Heart right ventricle (tissue), 16 donors: ENCODE data around the gene NT5DC4. TPM values are rescaled to one million over a fixed set of nuclear protein-coding genes. Genes with fewer than 3 reads are reported as not detected.
A peak's percentile ranks its signal among the peaks of the same experiment; 100 is the strongest.

ENCODE experiments used
- ATAC-seq, 8 donors: fragments of 200-7000 bp; cut with Tn5 transposase; one replicate each; pipeline ENCODE4 v1.9.1; 2020; ENCODE audit warnings: mild to moderate bottlenecking in 8 of 8, moderate library complexity in 8 of 8, moderate number of reproducible peaks in 1 of 8
- DNase-seq, 2 donors: peaks; one replicate each; pipeline ENCODE4 v3.0.0-alpha.2; 2020
- H3K27ac ChIP-seq, 10 donors: fragments of 200-600 bp; sonication (generic) in 2 of 10; one replicate each; pipeline versions ENCODE4 v1.5.0 to v1.8.0; 2020 to 2022; ENCODE audit warnings: mild to moderate bottlenecking in 3 of 10
- H3K27me3 ChIP-seq, 7 donors: fragments of 200-600 bp; one replicate each; pipeline ENCODE4 v1.8.0; 2021 to 2022; ENCODE audit warnings: mild to moderate bottlenecking in 2 of 7
- H3K36me3 ChIP-seq, 9 donors: fragments of 200-600 bp; sonication (generic) in 1 of 9; one replicate each; pipeline versions ENCODE4 v1.5.0 to v1.8.0; 2020 to 2022; ENCODE audit warnings: mild to moderate bottlenecking in 2 of 9
- H3K4me1 ChIP-seq, 9 donors: fragments of 200-600 bp; sonication (generic) in 1 of 9; one replicate each; pipeline versions ENCODE4 v1.5.0 to v1.8.0; 2020 to 2022; ENCODE audit warnings: mild to moderate bottlenecking in 4 of 9
- H3K4me3 ChIP-seq, 10 donors: fragments of 200-600 bp; sonication (generic) in 2 of 10; one replicate each; pipeline versions ENCODE4 v1.5.0 to v1.8.0; 2020 to 2022; ENCODE audit warnings: mild to moderate bottlenecking in 7 of 10, moderate library complexity in 2 of 10
- H3K9me3 ChIP-seq, 11 donors: fragments of 200-600 bp in 10 of 11; sonication (generic) in 2 of 11; one replicate each; pipeline versions ENCODE4 v1.5.0 to v1.8.0; 2013 to 2022; ENCODE audit warnings: mild to moderate bottlenecking in 2 of 11, control low read depth in 1 of 11, moderate library complexity in 1 of 11
- whole genome bisulfite sequencing, 2 donors: extraction: QIAGEN DNeasy Blood & Tissue Kit; methylation state at CpG; one replicate each; pipeline ENCODE4 v1.1.7; 2013; ENCODE audit warnings: inconsistent platforms in 1 of 2; 5-methylcytosine and 5-hydroxymethylcytosine counted together
- intact Hi-C, 10 donors: fragments of 100-400 bp; cut with DNase I; formaldehyde crosslinking; loops; one replicate each; pipeline versions ENCODE4 v1.11.1 to v1.14.2; 2022
- polyA plus RNA-seq, 2 donors: library from polyadenylated mRNA; stranded (reverse); fragments of 200-250 nt; gene quantifications; one replicate each; pipeline ENCODE4 v1.2.3, GENCODE V29; 2013
- total RNA-seq, 10 donors: library from RNA; stranded (reverse); fragmentation: NEBNext Ultra II Directional in 3 of 10; extraction: Animal tissue kit (Norgen Biotek cat#: 25700) in 3 of 10; gene quantifications; one replicate each; pipeline versions ENCODE4 v1.2.1 to v1.2.4, GENCODE V29; 2021 to 2023
- TF ChIP-seq, protein P1 (sequence below), 9 donors: fragments of 200-600 bp; sonication (generic) in 2 of 9; IDR thresholded peaks; one replicate each; pipeline versions ENCODE4 v1.5.0 to v1.8.0; 2021 to 2022; ENCODE audit warnings: antibody characterized with exemption in 9 of 9, mild to moderate bottlenecking in 5 of 9, moderate library complexity in 1 of 9
- donor health status: Arrhythmogenic right ventricular cardiomyopathy.
- donor health status: ischemic (EF 13 %, LVEDD 7.1; RV severe dilation, severe dysfunction).
- donor health status: healthy with polysubstance abuse.
- donor health status: DM: no; HTN: yes; CAD: no.
- donor health status: DM: no; HTN: no; CAD: no.
- donor health status: ischemic (EF 25% LVEDD 6.9; RV normal size, moderate dysfunction).
- donor health status: ischemic (EF 25% LVEDD 5.7; RV mildly dilated, moderate dysfunction).
- donor health status: healthy.
- donor health status: DM: yes; HTN: yes; CAD: no.
- donor health status: Ischemic cardiomyopathy.
- donor health status: ischemic (EF 35%, LVEDD 5.7; RV mildly dilated, moderate dysfunction).
- donor health status: nonischemic (EF 11% LVEDD 7.7; RV severe dilation, severe dysfunction).
- donor health status: DM: yes; HTN: yes; CAD: no.
- donor health status: PGD.
- donor health status: ischemic (EF 29% LVEDD 5.4; RV normal size, mild dysfunction).
- donor health status: nonischemic (EF 23%, LVEDD 6.1; RV moderate dilation, normal function).

The NT5DC4 gene
- total and polyA plus RNA-seq, 12 donors, result 0.35 TPM; not detected in 11

DNA sequence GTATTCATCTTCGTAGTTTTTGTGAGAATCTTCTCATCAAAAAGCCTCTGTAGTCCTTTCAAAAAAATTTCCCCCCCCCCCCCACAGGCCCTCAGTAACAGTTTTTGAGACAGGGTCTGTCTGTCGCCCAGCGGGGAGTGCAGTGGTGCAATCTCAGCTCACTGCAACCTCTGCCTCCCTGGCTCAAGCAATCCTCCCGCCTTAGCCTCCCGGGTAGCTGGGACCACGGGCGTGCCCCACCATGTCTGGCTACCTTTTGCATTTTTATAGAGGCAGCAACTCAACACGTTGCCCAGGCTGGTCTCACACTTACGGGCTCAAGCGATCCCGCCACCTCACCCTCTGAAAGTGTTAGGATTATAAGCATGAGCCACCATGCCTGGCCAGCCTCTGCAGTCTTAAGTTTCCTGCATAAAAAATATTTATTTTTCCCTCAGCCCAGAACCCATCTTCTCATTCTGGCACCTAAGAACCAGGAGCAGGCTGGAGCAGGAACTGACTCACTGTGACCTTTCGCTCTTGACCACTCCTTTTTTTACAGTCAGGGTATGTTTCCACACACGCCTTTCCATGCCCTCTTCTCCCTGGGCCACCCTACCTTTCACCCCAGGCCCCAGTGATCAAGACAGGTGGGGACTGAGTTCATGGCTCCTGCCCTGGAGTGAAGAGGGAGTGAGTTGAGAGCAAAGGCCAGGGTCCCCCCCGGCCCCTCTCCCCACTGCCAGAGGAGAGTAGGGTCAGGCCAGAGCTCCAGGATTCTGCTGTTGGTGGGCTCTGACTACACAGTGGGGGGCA is 32.5 kb upstream of the NT5DC4 start:
- TF ChIP-seq, protein P1, sequence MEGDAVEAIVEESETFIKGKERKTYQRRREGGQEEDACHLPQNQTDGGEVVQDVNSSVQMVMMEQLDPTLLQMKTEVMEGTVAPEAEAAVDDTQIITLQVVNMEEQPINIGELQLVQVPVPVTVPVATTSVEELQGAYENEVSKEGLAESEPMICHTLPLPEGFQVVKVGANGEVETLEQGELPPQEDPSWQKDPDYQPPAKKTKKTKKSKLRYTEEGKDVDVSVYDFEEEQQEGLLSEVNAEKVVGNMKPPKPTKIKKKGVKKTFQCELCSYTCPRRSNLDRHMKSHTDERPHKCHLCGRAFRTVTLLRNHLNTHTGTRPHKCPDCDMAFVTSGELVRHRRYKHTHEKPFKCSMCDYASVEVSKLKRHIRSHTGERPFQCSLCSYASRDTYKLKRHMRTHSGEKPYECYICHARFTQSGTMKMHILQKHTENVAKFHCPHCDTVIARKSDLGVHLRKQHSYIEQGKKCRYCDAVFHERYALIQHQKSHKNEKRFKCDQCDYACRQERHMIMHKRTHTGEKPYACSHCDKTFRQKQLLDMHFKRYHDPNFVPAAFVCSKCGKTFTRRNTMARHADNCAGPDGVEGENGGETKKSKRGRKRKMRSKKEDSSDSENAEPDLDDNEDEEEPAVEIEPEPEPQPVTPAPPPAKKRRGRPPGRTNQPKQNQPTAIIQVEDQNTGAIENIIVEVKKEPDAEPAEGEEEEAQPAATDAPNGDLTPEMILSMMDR (IDR thresholded peaks at IDR 0.05), result no peak
- WGBS, 2 donors, result 91 to 93% methylated on average over 14 of the region's 14 CpGs
- intact Hi-C loops, result loop anchor here in 2 of 10 donors (5.0 to 10.0 kb wide), 2 partner anchors 41 to 63 kb away; partner anchors contain the start of gene SLC20A1 (in 1 of the 2)

DNA sequence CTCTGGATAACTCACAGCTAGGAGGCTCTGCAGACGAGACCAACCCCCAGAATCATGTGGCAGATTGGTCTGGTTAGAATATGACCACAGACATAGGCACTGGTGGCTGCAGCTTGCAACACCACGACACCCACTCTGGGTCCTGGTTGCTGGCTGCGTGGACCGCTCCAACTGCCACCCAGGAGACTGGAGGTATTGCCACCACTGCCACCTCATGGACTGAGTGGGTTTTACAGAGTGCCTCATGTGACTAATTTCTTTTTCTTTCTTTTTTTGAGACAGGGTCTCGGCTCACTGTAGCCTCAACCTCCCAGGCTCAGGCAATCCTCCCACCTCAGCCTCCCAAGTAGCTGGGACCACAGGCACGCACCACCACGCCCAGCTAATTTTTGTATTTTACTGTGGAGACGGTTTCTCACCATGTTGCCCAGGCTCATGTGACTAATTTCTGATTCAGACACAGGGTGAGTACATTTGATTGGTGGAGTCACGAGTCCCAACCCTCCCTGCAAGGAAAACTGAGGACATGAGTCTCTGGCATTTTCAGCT is 29.9 kb upstream of the NT5DC4 start:
- Histone ChIP-seq H3K27ac (peak overlapping the region in 1 of 10 donors; percentile 79), H3K36me3 (no peaks in the 10 kb centered on the region), H3K4me3 (peak overlapping the region in 1 of 10 donors; percentile 18), H3K27me3 (no peaks in the 10 kb centered on the region), H3K4me1 (peaks cover 0 to 41% (median 0%) of the 10 kb centered on the region in 9 donors), H3K9me3 (no peaks in the 10 kb centered on the region)
- DNase-seq (peak; percentile 47 to 50), ATAC-seq (peak; percentile 68 to 86 (median 78))
- WGBS, 2 donors, result 46 to 51% methylated on average over 9 of the region's 9 CpGs
- TF ChIP-seq, protein P1 (IDR thresholded peaks at IDR 0.05), result peak; percentile 37 to 71 (median 65)
- intact Hi-C loops, result loop anchor here in 8 of 10 donors (1.0 to 10.0 kb wide), 6 partner anchors 64 to 91 kb away; no protein-coding TSS in a partner anchor

More for the DNA sequence above, 32.5 kb upstream of the NT5DC4 start:
- Histone ChIP-seq H3K4me1 (peaks cover 0 to 51% (median 0%) of the 10 kb centered on the region in 9 donors), H3K27ac (no peak overlapping the region), H3K4me3 (no peak overlapping the region), H3K9me3 (no peaks in the 10 kb centered on the region), H3K36me3 (no peaks in the 10 kb centered on the region), H3K27me3 (no peaks in the 10 kb centered on the region)
- ATAC-seq, result no peak
- no peak for DNase-seq

DNA sequence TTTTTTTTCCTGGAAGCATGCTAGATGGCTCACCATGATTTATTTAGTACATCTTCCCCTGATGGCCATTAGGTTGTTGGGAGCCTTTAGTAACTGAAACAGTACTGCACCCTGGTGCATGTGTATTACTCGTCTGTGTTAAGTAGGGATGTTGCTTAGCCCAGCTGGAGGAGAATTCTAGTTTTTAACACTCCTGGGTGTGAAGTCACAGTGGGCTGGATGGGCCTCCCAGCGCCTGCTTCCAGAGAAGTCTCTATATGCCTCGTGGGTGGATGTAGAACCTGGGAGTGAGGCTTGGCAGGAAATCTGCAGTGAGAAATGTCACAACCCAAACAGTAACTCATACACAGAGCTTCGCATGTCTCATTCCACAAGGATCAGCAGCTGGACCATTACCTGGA is 28.9 kb upstream of the NT5DC4 start:
- no peak overlapping the region for H3K4me3 ChIP-seq
- peaks cover 0 to 33% (median 0%) of the 10 kb centered on the region in 9 donors for H3K4me1 ChIP-seq
- H3K9me3 ChIP-seq, result no peaks in the 10 kb centered on the region
- no peaks in the 10 kb centered on the region for H3K27me3 ChIP-seq
- no peaks in the 10 kb centered on the region for H3K36me3 ChIP-seq
- ATAC-seq (peak in 1 of 8 donors; percentile 25), DNase-seq (no peak)
- intact Hi-C loops, result loop anchor here in 8 of 10 donors (1.0 to 10.0 kb wide), 6 partner anchors 65 to 92 kb away; no protein-coding TSS in a partner anchor
- WGBS, 2 donors, result 56 to 65% methylated on average over 4 of the region's 4 CpGs
- TF ChIP-seq, protein P1 (IDR thresholded peaks at IDR 0.05), result no peak
- peak overlapping the region in 2 of 10 donors; percentile 34 to 79 for H3K27ac ChIP-seq

DNA sequence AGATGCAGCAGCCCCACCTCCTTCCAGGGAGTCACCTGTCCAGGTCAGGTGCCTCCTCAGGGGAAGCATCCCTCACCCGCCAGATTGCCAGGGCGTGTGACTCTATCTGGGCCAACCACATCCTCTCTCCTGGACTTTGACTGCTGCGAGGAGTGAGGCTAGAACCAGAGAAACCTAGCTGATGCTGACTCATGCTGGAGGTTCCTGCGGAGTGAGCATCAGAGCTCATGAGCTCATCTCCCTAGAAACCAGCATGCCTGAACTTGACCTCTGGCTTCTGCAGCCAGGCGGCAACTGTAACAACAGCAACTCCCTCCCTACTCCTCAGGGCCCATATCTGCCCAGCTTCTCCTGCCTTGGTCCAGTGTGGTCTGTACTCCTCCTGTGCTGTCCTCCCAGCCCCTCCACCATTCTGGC is 28.3 kb upstream of the NT5DC4 start:
- no peaks in the 10 kb centered on the region for H3K9me3 ChIP-seq
- no peak overlapping the region for H3K4me3 ChIP-seq
- DNase-seq, result no peak
- H3K4me1 ChIP-seq, result peaks cover 0 to 33% (median 0%) of the 10 kb centered on the region in 9 donors
- TF ChIP-seq, protein P1 (IDR thresholded peaks at IDR 0.05), result no peak
- intact Hi-C loops, result loop anchor here in 6 of 10 donors (5.0 to 10.0 kb wide), 4 partner anchors 65 to 90 kb away; no protein-coding TSS in a partner anchor
- H3K27ac ChIP-seq, result peak overlapping the region in 3 of 10 donors; percentile 19 to 79 (median 34)
- no peaks in the 10 kb centered on the region for H3K36me3 ChIP-seq
- peak; percentile 23 to 71 (median 55) for ATAC-seq
- H3K27me3 ChIP-seq, result no peaks in the 10 kb centered on the region
- 53 to 66% methylated on average over 5 of the region's 5 CpGs for WGBS, 2 donors
